Breast epithelium (tissue), 4 donors: Measurements from ENCODE around the gene SLC4A7. TPM values are rescaled to one million over a fixed set of nuclear protein-coding genes. Genes with fewer than 3 reads are reported as not detected.

ENCODE experiments used
- DNase-seq, 2 donors: peaks; one replicate each; pipeline ENCODE4 v3.0.0-alpha.2; 2019; ENCODE audit warnings: low spot score in 2 of 2
- H3K27ac ChIP-seq, 2 donors: fragments of 200-600 bp; sonication (generic) in 1 of 2; one replicate each; pipeline ENCODE4 v1.5.1; 2016 to 2019; ENCODE audit warnings: mild to moderate bottlenecking in 1 of 2
- H3K27me3 ChIP-seq, 2 donors: fragments of 200-600 bp; sonication (generic) in 1 of 2; one replicate each; pipeline versions ENCODE4 v1.5.1 to v1.6.0; 2017 to 2019; ENCODE audit warnings: control low read depth in 1 of 2, mild to moderate bottlenecking in 1 of 2
- H3K36me3 ChIP-seq: fragments of 200-600 bp; one replicate; pipeline ENCODE4 v1.5.1; 2019
- H3K4me1 ChIP-seq, 2 donors: fragments of 200-600 bp; sonication (generic); one replicate each; pipeline ENCODE4 v1.5.1; 2016 to 2019; ENCODE audit warnings: control low read depth in 1 of 2
- H3K4me3 ChIP-seq, 3 donors: fragments of 200-600 bp; sonication (generic); 1 replicate in 2 of 3; 2 replicates in 1 of 3; pipeline ENCODE4 v1.5.1; 2016 to 2019; ENCODE audit warnings: mild to moderate bottlenecking in 3 of 3, moderate library complexity in 2 of 3
- H3K9me3 ChIP-seq, 2 donors: fragments of 200-600 bp; sonication (generic) in 1 of 2; one replicate each; pipeline ENCODE4 v1.5.1; 2016 to 2019; ENCODE audit warnings: control low read depth in 1 of 2
- POLR2A ChIP-seq: fragments of 450-650 bp; IDR thresholded peaks from one replicate; pipeline ENCODE4 v1.6.1; 2016; ENCODE audit warnings: antibody characterized with exemption, mild to moderate bottlenecking, moderate library complexity
- POLR2AphosphoS5 ChIP-seq, 3 donors: sonication (generic); formaldehyde crosslinking; IDR thresholded peaks; one replicate each; pipeline ENCODE4 v1.6.1; 2017; ENCODE audit warnings: antibody characterized with exemption in 3 of 3
- intact Hi-C: fragments of 100-400 bp; cut with DNase I; formaldehyde crosslinking; loops from one replicate; pipeline ENCODE4 v1.15.1; 2023; ENCODE audit warnings: low total_unique reads
- total RNA-seq, 3 donors: library from RNA; depleted of rRNA; stranded (reverse); fragments of >200 nt; gene quantifications; one replicate each; pipeline ENCODE4 v1.1.0, GENCODE V29; 2016
- TF ChIP-seq, protein P1 (sequence below), 3 donors: fragments of 450-650 bp; IDR thresholded peaks; one replicate each; pipeline ENCODE4 v1.5.1; 2016 to 2017; ENCODE audit warnings: antibody characterized with exemption in 3 of 3, mild to moderate bottlenecking in 3 of 3, moderate library complexity in 3 of 3

The SLC4A7 gene
- total RNA-seq, 3 donors from 2014 or later: 32.8 to 219 (median 204) TPM

DNA sequence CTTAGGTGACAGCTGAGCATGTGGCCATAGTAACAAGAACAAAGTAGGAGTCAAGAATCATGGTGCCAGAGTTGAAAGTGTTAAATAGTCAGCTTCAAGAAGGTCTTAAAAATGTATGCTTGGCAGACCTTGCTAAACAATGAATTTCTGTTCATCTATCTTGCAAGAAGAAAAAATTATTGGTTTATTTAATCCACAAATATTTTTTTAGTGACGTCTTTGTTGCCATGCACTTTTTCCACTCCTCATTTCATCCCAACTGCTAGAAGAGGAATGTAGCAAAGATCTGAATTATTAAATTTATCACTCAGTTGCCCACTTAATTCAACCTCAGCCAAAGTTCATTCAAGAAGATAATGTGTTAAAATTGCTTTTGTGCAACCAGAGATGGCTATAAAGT lies 3.2 kb upstream of the SLC4A7 start:
- no peak for DNase-seq
- Histone ChIP-seq H3K27ac (no peak overlapping the region), H3K36me3 (no peaks in the 10 kb centered on the region), H3K4me3 (no peak overlapping the region), H3K9me3 (no peaks in the 10 kb centered on the region), H3K4me1 (no peaks in the 10 kb centered on the region), H3K27me3 (no peaks in the 10 kb centered on the region)
- TF ChIP-seq, protein P1, sequence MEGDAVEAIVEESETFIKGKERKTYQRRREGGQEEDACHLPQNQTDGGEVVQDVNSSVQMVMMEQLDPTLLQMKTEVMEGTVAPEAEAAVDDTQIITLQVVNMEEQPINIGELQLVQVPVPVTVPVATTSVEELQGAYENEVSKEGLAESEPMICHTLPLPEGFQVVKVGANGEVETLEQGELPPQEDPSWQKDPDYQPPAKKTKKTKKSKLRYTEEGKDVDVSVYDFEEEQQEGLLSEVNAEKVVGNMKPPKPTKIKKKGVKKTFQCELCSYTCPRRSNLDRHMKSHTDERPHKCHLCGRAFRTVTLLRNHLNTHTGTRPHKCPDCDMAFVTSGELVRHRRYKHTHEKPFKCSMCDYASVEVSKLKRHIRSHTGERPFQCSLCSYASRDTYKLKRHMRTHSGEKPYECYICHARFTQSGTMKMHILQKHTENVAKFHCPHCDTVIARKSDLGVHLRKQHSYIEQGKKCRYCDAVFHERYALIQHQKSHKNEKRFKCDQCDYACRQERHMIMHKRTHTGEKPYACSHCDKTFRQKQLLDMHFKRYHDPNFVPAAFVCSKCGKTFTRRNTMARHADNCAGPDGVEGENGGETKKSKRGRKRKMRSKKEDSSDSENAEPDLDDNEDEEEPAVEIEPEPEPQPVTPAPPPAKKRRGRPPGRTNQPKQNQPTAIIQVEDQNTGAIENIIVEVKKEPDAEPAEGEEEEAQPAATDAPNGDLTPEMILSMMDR (IDR thresholded peaks at IDR 0.05): no peak
- no peak for TF ChIP-seq POLR2A
- no peak for TF ChIP-seq POLR2AphosphoS5 (IDR thresholded peaks at IDR 0.05)
- intact Hi-C loops: no loop called here

GRCh38 chr3:27486336-27486735 lies 2.2 kb upstream of the SLC4A7 start:
- intact Hi-C loops: no loop called here
- Histone ChIP-seq H3K4me3 (no peak overlapping the region), H3K9me3 (no peaks in the 10 kb centered on the region), H3K36me3 (no peaks in the 10 kb centered on the region), H3K27ac (no peak overlapping the region), H3K4me1 (peaks cover 0 to 9% of the 10 kb centered on the region in 2 donors), H3K27me3 (no peaks in the 10 kb centered on the region)
- DNase-seq: no peak
- TF ChIP-seq, protein P1 (IDR thresholded peaks at IDR 0.05): no peak
- TF ChIP-seq POLR2A (no peak), POLR2AphosphoS5 (IDR thresholded peaks at IDR 0.05) (no peak)

DNA sequence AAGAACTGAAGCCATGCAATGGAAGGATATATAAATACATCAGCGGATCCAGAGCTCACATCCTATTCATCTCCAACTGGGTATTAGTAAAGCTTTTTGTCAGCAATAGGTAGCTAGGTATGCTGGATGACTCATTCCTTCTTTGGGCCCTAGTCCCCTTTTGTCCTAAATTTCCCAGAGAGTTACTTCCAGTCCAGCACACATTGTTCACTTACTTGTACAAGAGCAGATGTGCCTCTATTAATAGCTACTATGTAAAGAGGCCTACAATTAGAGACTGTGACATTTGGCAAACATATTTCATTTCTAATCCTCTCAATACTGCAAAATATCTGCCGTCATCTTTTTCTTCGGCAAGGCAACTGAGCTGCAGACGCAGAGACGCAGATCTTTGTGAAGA lies 1.7 kb upstream of the SLC4A7 start:
- Histone ChIP-seq H3K27ac (no peak overlapping the region), H3K36me3 (no peaks in the 10 kb centered on the region), H3K27me3 (no peaks in the 10 kb centered on the region), H3K4me1 (peaks cover 0 to 9% of the 10 kb centered on the region in 2 donors), H3K4me3 (no peak overlapping the region), H3K9me3 (no peaks in the 10 kb centered on the region)
- intact Hi-C loops: no loop called here
- no peak for DNase-seq
- TF ChIP-seq POLR2AphosphoS5 (IDR thresholded peaks at IDR 0.05) (no peak), POLR2A (no peak)
- TF ChIP-seq, protein P1 (IDR thresholded peaks at IDR 0.05): no peak

DNA sequence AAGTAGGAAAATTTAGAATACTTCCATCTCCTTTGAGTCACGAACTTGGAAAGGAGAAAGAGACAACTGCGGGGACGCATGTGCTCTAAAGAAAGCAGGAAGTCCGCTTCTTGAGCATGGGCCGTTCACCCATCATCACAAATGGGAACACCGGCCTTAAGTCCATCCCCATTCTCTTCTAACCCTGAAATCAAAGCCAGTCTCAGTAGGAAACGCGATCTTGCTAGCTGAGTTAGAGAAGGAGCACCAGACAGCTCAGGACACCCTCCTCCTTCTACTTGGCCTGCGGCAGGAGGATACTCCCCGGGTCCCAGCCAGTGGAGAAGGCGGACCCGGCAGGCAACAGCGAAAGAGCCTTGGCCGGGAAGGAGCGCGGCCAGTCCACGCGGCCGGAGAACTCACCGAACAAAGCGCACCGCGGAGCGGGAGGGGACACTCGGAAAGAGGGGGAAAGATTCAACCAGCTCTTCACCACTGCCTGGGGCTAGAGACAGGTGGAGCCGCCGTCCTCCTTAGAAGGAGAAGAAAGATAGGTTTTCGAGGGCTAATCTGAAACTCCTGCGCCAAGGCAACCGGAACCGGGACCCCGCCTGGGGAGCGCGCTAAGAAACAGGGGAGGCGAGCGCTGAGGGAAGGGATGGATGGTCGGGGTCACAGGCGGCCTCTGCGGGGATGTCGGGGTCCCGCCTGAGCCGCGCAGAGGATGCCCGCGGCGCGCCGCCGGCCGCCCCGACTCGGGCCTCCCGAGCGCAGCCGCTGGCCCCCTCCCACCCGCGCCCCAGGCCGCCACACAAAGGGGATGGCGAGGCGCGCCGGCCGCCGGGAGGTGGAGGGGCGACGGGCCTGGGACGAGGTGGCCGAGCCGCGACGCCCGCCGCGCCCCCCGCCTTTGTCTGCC lies 818 bp downstream of the SLC4A7 start:
- peak in 1 of 2 donors; percentile 40 for DNase-seq
- peaks cover 0 to 9% of the 10 kb centered on the region in 2 donors for H3K4me1 ChIP-seq
- no peaks in the 10 kb centered on the region for H3K36me3 ChIP-seq
- peak overlapping the region; percentile 95 to 98 for H3K27ac ChIP-seq
- H3K27me3 ChIP-seq: no peaks in the 10 kb centered on the region
- intact Hi-C loops: no loop called here
- H3K9me3 ChIP-seq: no peaks in the 10 kb centered on the region
- TF ChIP-seq, protein P1 (IDR thresholded peaks at IDR 0.05): no peak
- TF ChIP-seq POLR2AphosphoS5 (IDR thresholded peaks at IDR 0.05): peak; percentile 21 to 62 (median 62)
- peak overlapping the region; percentile 86 to 99 (median 91) for H3K4me3 ChIP-seq

GRCh38 chr3:27479806-27480543 lies 4.2 kb downstream of the SLC4A7 start:
- no peak for TF ChIP-seq POLR2A
- TF ChIP-seq, protein P1 (IDR thresholded peaks at IDR 0.05): no peak
- no peak for TF ChIP-seq POLR2AphosphoS5 (IDR thresholded peaks at IDR 0.05)
- Histone ChIP-seq H3K4me1 (peaks cover 0 to 9% of the 10 kb centered on the region in 2 donors), H3K36me3 (no peaks in the 10 kb centered on the region), H3K4me3 (peak overlapping the region in 1 of 3 donors; percentile 17), H3K27me3 (no peaks in the 10 kb centered on the region), H3K9me3 (no peaks in the 10 kb centered on the region), H3K27ac (peak overlapping the region; percentile 4 to 95)
- intact Hi-C loops: no loop called here
- DNase-seq: no peak
